Islet precursor cell (in vitro differentiated cells): ENCODE measurements around the gene CTDNEP1.

Source experiments
- DNase-seq: peaks from one replicate; pipeline ENCODE4 v3.0.0-alpha.2; 2018

Gene CTDNEP1

DNA sequence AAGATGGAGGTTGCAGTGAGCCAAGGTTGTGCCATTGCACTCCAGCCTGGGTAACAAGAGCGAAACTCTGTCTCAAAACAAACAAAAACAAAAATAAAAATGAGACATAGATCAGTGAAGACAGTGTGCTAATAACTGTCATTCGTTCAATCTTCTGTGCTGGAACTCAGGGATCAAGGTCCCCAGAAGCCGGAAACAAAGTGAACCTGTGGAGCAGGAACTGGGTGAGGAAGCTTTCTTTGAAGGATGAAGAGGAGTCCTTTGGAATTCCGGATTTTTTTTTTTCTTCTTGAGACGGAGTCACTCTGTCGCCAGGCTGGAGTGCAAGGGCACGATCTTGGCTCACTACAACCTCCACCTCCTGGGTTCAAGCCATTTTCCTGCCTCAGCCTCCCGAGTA is 27.9 kb upstream of the CTDNEP1 start:
- DNase-seq: no peak

DNA sequence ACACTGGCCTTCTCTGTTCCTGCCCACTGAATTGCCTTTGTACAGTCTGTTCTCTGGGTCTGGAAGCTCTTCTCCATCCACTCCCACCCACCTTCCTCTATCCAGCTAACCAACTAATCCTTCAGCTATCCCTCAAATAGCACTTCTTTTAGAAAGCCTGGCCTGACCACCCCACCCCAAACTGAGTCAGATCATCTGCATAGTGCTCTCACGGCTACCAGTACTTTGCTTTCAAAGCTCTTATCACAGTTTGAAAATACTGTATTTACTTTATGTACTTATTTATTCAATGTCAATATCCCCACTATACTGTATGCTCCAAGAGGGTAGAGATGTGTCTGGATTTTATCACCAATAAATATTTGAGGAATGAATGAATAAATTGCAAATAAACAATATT is 15.2 kb upstream of the CTDNEP1 start:
- no peak for DNase-seq

DNA sequence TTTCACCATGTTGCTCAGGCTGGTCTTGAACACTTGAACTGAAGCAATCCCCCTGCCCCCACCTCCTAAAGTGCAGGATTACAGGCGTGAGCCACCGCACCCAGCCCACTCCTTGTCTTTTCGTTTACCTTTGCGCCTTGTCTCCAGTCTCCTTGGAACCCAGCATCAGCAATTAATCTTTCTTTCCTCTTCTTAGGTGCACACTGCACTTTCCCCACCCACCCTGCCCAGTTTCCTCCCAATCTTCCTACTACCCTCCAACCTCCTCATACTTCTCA is 12.2 kb upstream of the CTDNEP1 start:
- no peak for DNase-seq

- peak; percentile 92 for DNase-seq
These were observed 11.6 kb upstream of the CTDNEP1 start for GRCh38 chr17:7262935-7263800.

GRCh38 chr17:7262192-7262934 is 10.8 kb upstream of the CTDNEP1 start, which contains the start of gene CLDN7:
Gene CLDN7, minus strand, starts transcription at chr17:7262478. Its CDS starts 435 bp downstream, at chr17:7262043.
- peak; percentile 92 for DNase-seq

DNA sequence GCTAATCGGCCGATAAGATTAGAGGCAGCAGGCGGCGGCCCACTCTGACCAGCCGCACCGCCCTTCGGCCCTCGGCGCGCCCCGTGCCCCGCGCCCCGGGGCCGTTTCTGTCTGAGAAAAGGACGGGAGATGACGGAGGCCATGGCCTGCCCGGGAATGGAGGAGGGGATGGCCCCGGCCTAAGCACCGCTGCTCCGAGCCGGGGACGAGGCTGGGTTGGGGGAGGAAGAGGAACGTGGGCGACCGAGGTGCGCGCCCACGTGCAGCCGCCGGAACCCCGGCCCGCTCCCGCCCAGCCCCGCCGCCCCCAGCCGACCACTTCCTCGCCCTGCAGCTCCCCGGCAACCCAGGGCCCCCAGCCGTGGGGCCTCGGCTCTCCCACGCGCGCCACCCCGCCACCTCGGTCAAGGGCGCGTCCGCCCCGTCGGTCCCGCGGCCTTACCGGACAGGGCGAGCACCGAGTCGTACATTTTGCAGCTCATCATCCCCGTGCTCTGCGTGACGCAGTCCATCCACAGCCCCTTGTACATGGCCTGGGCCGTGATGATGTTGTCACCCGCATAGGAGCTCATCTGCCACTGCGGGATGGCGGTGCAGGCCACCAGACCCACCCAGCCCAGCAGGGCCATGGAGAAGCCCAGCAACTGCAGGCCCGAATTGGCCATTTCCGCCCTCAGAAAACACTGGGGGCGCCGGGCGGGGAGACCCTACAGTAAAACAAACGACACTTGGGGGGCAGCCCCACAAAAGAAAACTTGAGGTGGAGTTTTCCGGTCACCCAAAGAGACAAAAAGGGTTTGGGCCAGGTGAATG is 10.1 kb upstream of the CTDNEP1 start:
- peak; percentile 71 for DNase-seq

- DNase-seq: peak; percentile 93
These were observed 9.3 kb upstream of the CTDNEP1 start for GRCh38 chr17:7260651-7261378.

DNA sequence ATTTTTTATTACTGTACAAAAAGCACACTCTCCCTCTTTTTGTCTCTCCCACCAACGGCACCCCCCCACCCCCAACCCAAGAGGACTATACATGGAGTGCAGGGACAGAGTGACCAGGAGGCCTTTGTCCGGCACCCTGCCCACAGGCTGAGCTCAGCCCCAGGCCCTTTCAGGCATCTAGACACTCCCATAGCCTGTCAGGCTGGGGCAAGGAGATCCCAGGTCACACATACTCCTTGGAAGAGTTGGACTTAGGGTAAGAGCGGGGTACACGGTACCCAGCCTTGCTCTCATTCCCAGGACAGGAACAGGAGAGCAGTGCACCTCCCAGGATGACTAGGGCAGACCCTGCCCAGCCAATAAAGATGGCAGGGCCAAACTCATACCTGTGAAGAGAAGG is 8.6 kb upstream of the CTDNEP1 start:
- no peak for DNase-seq

DNA sequence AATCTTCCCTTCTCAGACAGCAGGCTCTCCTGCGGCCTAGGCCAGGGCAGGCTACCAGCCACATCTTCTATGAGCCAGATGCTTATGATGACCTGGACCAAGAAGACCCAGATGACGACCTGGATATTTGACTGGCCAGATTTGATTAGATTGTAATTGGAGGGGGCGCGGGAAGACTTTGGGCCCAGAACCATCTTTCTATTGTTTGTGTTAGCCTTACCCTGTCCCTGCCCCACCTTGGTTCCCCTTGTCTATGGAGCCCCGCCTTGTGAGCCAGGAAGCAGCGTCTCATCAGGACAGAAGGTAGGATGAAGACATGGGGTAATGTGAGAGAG is 8.0 kb upstream of the CTDNEP1 start:
- no peak for DNase-seq

DNA sequence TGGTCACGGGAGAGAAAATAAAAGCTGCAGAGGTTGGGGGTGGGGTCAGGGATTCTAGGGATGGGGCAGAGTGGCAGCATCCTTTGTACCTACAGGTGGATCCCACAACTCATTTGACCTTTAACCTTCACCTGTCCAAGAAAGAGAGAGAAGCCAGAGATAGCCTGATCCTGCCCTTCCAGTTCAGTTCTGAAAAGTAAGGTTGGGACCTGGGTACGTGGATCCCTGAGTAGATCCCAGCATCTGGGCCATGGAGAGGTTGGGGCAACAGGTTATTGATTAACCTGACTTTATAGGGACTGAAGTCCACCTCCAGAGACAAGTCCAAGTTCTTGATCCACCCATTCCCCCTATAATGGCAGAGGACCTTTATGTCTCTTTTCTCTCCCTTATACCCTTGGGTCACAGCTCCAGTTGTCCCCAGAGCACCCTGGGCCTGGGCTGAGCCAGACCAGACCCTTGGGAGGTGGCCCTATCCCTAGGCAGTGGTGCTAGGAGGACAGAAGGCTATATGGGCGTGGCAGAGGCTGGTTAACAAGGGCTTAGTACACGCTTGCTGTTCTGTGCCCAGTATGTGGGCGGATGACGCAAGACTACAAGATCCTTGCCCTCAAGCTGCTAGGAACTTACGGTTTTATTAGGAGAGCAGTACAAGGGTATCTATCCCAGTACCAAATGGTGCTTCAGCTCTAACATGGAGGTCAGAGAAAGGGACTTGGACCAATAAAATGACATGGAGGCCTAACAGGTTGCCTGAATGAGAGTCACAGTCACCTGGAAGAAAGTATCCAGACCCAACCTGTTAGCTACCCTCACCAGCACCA is 7.4 kb upstream of the CTDNEP1 start:
- no peak for DNase-seq

DNA sequence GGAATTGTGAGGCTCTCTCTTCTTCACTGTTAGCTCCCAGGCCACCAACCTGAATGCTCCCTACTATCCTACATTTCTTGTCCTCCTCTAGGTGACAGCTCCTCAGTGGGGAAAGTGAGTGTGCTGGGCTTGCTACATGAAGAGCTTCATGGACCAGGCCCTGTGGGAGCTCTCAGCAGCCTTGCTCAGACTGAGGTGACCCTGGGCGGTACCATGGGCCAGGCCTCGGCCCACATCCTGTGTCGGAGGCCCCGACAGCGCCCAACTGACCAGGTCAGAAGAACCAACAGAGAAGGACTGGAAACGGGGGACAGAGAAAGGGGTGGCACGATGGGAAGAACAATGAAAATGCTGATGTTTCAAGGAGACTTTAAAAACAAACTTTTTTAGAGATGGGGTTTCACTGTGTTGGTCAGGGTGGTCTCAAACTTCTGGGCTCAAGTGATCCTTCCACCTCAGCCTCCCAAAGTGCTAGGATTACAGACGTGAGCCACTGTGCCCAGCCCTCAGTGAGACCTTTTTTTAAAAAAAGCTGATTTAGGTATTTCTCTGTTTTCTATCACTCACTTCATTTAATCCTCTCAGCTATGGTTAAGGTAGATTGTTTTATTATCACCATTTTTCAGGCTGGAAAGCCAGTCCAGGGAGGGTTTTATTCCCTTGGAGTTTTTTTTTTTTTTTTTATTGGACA is 5.4 kb upstream of the CTDNEP1 start:
- DNase-seq: no peak

GRCh38 chr17:7254511-7254910 is 3.0 kb upstream of the CTDNEP1 start:
- DNase-seq: no peak

GRCh38 chr17:7253082-7253481 is 1.5 kb upstream of the CTDNEP1 start:
- no peak for DNase-seq

GRCh38 chr17:7252176-7253043 is 876 bp upstream of the CTDNEP1 start, which contains the start of gene ELP5:
Gene ELP5, plus strand, starts transcription at chr17:7252215. Its CDS starts 336 bp downstream, at chr17:7252551.
- peak; percentile 98 for DNase-seq

GRCh38 chr17:7250695-7251627 is 573 bp downstream of the CTDNEP1 start:
- peak; percentile 54 for DNase-seq

DNA sequence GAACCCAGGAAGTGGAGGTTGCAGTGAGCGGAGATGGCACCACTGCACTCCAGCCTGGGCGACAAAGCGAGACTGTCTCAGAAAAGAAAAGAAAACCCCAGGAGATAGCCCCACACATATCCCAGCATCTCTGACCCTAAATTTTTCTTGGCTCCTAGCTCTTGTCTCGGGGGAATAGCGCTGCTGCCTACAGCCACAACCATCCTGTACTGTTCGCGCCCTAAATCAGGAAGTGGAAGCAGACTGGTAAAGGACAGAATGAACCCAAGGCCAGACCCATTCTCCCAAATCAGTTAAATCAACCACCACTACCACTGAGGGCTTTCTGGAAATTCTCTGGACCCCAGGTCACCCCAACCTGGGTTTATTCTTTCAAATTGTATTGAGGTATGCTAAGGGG is 1.7 kb downstream of the CTDNEP1 start:
- DNase-seq: no peak

DNA sequence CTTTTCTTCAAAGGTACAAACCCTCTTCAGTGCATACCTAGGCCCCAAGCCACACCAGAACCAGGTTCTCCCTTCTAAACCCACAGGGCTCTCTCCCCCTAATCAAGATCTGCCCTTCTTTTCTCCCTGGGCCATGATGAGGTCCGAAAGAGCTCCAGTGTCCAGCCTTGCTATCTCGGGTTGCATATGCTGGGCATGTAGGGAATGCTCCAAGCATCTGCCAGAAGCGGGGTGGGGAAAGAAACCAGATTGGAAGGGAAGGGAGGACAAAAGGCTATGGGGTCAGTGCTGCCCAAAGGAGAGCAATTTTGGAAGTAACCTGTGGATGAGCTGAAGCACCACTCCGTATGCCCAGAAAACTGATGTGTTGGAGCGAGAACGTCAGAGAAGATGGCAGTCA is 2.3 kb downstream of the CTDNEP1 start:
- no peak for DNase-seq

- no peak for DNase-seq
These were observed 2.7 kb downstream of the CTDNEP1 start for GRCh38 chr17:7248796-7249195.

DNA sequence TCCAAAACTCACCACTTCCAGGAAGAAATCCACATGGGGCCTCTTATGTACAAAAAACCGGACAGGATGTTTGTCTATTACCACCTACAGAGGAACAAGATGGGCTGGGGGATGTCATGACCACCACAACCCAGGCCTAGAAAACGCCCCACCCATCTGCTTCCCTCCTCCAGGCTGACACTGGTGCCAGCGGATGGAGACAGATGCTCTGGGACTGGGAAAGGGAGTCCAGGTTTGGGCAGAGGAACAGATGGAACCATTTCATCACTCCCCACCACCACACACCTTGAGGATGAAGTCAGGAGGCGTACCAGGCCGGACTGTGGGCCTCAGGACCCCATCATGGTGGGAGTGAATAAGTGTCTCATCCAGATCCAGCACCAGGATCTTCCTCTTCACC is 4.8 kb downstream of the CTDNEP1 start:
- DNase-seq: no peak
